Esophagus muscularis mucosa (tissue), 4 donors: ENCODE data around the gene CLIP4.

Experiments
- CTCF ChIP-seq, 3 experiments: fragments of 200-600 bp in 2 of 3; fragments of 450-650 bp in 1 of 3; sonication (generic) in 2 of 3; IDR thresholded peaks; one replicate each; pipeline ENCODE4 v1.5.1; 2017 to 2019; ENCODE audit warnings: antibody characterized with exemption in 3 of 3, mild to moderate bottlenecking in 2 of 3, moderate library complexity in 1 of 3
- EP300 ChIP-seq: sonication (generic); formaldehyde crosslinking; IDR thresholded peaks from one replicate; pipeline ENCODE4 v1.6.1; 2017; ENCODE audit warnings: antibody characterized with exemption
- POLR2AphosphoS5 ChIP-seq, 2 donors: sonication (generic); formaldehyde crosslinking; IDR thresholded peaks; one replicate each; pipeline ENCODE4 v1.6.1; 2017; ENCODE audit warnings: antibody characterized with exemption in 2 of 2

DNA sequence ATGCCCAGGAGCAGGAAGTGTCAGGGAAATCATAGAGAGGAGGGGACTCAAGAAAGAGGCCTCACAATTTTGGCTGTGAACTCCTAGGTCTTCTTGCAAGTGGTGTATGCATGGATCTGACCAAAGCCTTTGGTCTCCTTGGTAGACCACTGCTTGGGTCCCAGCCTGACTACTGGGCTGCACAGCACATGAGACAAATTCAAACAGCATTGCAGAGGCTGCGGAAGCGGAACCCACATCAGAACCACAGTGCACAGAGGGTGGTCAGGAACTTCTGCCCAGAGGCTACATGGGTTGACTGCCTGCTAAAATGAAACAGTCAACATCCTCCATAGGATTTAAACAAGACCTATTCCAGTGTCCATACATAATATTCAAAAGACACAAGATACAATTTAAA is 39.4 kb downstream of the CLIP4 start:
- no peak for TF ChIP-seq CTCF (IDR thresholded peaks at IDR 0.05)
- TF ChIP-seq POLR2AphosphoS5 (IDR thresholded peaks at IDR 0.05): no peak
- no peak for TF ChIP-seq EP300
